Caco-2 (cell line): ENCODE data around the gene HIVEP3. TPM values are rescaled to one million over a fixed set of nuclear protein-coding genes. Genes with fewer than 3 reads are reported as not detected.

Experiments
- BruUV-seq: library from RNA; stranded (reverse); fragments of 400-500 nt; replicated peaks from 2 replicates; lab custom pipeline; 2021; lab: Mats Ljungman, UMichigan
- CTCF ChIA-PET: fragments of 300-600 bp; sonication (Branson Sonifier 250); formaldehyde crosslinking; loops from one replicate; lab custom pipeline; 2022; ENCODE audit warnings: antibody characterized with exemption; lab: Charles Lee
- POLR2A ChIA-PET: fragments of 300-600 bp; sonication (Branson Sonifier 250); formaldehyde crosslinking; loops from one replicate; lab custom pipeline; 2022; ENCODE audit warnings: antibody characterized with exemption; lab: Charles Lee
- DNase-seq, 2 experiments: peaks; one replicate each; pipeline versions ENCODE4 v3.0.0 to v3.0.0-alpha.2; 2020 to 2022
- H3K27me3 ChIP-seq: replicated peaks from 2 replicates; pipeline ENCODE4 v1.6.0; 2011; ENCODE audit warnings: low read length; ENCODE audit not compliant: control insufficient read depth, insufficient read depth
- H3K36me3 ChIP-seq: 2 replicates; pipeline ENCODE4 v1.5.1; 2011; ENCODE audit warnings: low read length; ENCODE audit not compliant: control insufficient read depth, insufficient read depth
- H3K4me1 ChIP-seq: fragments of 250-450 bp; sonication (Bioruptor Pico); 2 replicates; pipeline ENCODE4 v1.5.1; 2020; ENCODE audit warnings: mild to moderate bottlenecking
- H3K4me3 ChIP-seq: 2 replicates; pipeline ENCODE4 v1.5.1; 2011; ENCODE audit warnings: low read depth, mild to moderate bottlenecking, control low read depth, low read length
- H3K9me3 ChIP-seq: fragments of 250-450 bp; sonication (Bioruptor Pico); 2 replicates; pipeline ENCODE4 v1.5.1; 2020; ENCODE audit warnings: mild to moderate bottlenecking, moderate library complexity
- H3K27ac Mint-ChIP-seq: one replicate; pipeline ENCODE4 v1.8.0; 2022; ENCODE audit warnings: mixed read lengths; ENCODE audit not compliant: unreplicated experiment
- H3K27me3 Mint-ChIP-seq: one replicate; pipeline ENCODE4 v1.8.0; 2022; ENCODE audit warnings: mixed read lengths; ENCODE audit not compliant: insufficient read depth, unreplicated experiment
- H3K36me3 Mint-ChIP-seq: one replicate; pipeline ENCODE4 v1.8.0; 2022; ENCODE audit warnings: mild to moderate bottlenecking, mixed read lengths; ENCODE audit not compliant: insufficient read depth, unreplicated experiment
- H3K4me1 Mint-ChIP-seq: one replicate; pipeline ENCODE4 v1.8.0; 2022; ENCODE audit warnings: low read depth, mixed read lengths; ENCODE audit not compliant: unreplicated experiment
- H3K4me3 Mint-ChIP-seq: one replicate; pipeline ENCODE4 v1.8.0; 2022; ENCODE audit warnings: mild to moderate bottlenecking, moderate library complexity, mixed read lengths; ENCODE audit not compliant: unreplicated experiment
- H3K9me3 Mint-ChIP-seq: one replicate; pipeline ENCODE4 v1.8.0; 2022; ENCODE audit warnings: mixed read lengths; ENCODE audit not compliant: unreplicated experiment
- CTCF ChIP-seq, 2 experiments: fragments of 200-600 bp in 1 of 2; IDR thresholded peaks; 1 replicate in 1 of 2; 2 replicates in 1 of 2; pipeline versions ENCODE4 v1.5.1 to v1.8.0; 2011 to 2022; ENCODE audit warnings: antibody characterized with exemption in 1 of 2, control low read depth in 1 of 2, inconsistent platforms in 1 of 2, low read depth in 1 of 2, low read length in 1 of 2, mild to moderate bottlenecking in 1 of 2, moderate library complexity in 1 of 2; ENCODE audit not compliant: insufficient read depth in 1 of 2, severe bottlenecking in 1 of 2, unreplicated experiment in 1 of 2
- intact Hi-C: fragments of 100-400 bp; cut with micrococcal nuclease; formaldehyde crosslinking; loops from one replicate; pipeline ENCODE4 v1.10.0; 2022; ENCODE audit not compliant: unreplicated experiment
- total RNA-seq: library from RNA; stranded (reverse); gene quantifications from 2 replicates; pipeline ENCODE4 v1.2.3, GENCODE V29; 2022

Gene HIVEP3
- total RNA-seq, 1 experiment from 2014 or later = 0.25 TPM

GRCh38 chr1:41849211-41849759 is 69.4 kb downstream of the HIVEP3 start:
- Histone ChIP-seq H3K9me3 (no peaks in the 10 kb centered on the region), H3K4me1 (no peaks in the 10 kb centered on the region), H3K27me3 (no peaks in the 10 kb centered on the region), H3K36me3 (no peaks in the 10 kb centered on the region), H3K4me3 (no peak overlapping the region)
- H3K27ac Mint-ChIP-seq = no peak overlapping the region
- peaks cover 5% of the 10 kb centered on the region for H3K4me1 Mint-ChIP-seq
- CTCF ChIA-PET = no interaction called here
- no peaks in the 10 kb centered on the region for H3K9me3 Mint-ChIP-seq
- no peaks in the 10 kb centered on the region for H3K36me3 Mint-ChIP-seq
- BruUV-seq = no TSS peak
- no peak for DNase-seq
- H3K27me3 Mint-ChIP-seq = peaks cover 11% of the 10 kb centered on the region
- POLR2A ChIA-PET = no interaction called here
- no peak for TF ChIP-seq CTCF (IDR thresholded peaks at IDR 0.05; ENCODE audit: insufficient read depth in 1 of 2, low read depth in 1 of 2, low read length in 1 of 2, severe bottlenecking in 1 of 2, unreplicated experiment in 1 of 2)
- intact Hi-C loops = no loop called here
- H3K4me3 Mint-ChIP-seq = no peak overlapping the region

- Histone ChIP-seq H3K4me1 (no peaks in the 10 kb centered on the region), H3K9me3 (no peaks in the 10 kb centered on the region), H3K4me3 (no peak overlapping the region), H3K36me3 (no peaks in the 10 kb centered on the region), H3K27me3 (no peaks in the 10 kb centered on the region)
- H3K27me3 Mint-ChIP-seq = peaks cover 16% of the 10 kb centered on the region
- H3K4me3 Mint-ChIP-seq = no peak overlapping the region
- peaks cover 5% of the 10 kb centered on the region for H3K4me1 Mint-ChIP-seq
- CTCF ChIA-PET = no interaction called here
- TF ChIP-seq CTCF (IDR thresholded peaks at IDR 0.05; ENCODE audit: insufficient read depth in 1 of 2, low read depth in 1 of 2, low read length in 1 of 2, severe bottlenecking in 1 of 2, unreplicated experiment in 1 of 2) = no peak
- POLR2A ChIA-PET = no interaction called here
- no peak for DNase-seq
- no TSS peak for BruUV-seq
- H3K36me3 Mint-ChIP-seq = no peaks in the 10 kb centered on the region
- intact Hi-C loops = no loop called here
- H3K27ac Mint-ChIP-seq = no peak overlapping the region
- no peaks in the 10 kb centered on the region for H3K9me3 Mint-ChIP-seq
These were observed 70.3 kb downstream of the HIVEP3 start for GRCh38 chr1:41848216-41848952.

GRCh38 chr1:41847733-41848132 is 71.0 kb downstream of the HIVEP3 start:
- DNase-seq = no peak
- intact Hi-C loops = no loop called here
- BruUV-seq = no TSS peak
- H3K27me3 Mint-ChIP-seq = peaks cover 16% of the 10 kb centered on the region
- ChIA-PET CTCF (no interaction called here), POLR2A (no interaction called here)
- H3K36me3 Mint-ChIP-seq = no peaks in the 10 kb centered on the region
- TF ChIP-seq CTCF (IDR thresholded peaks at IDR 0.05; ENCODE audit: insufficient read depth in 1 of 2, low read depth in 1 of 2, low read length in 1 of 2, severe bottlenecking in 1 of 2, unreplicated experiment in 1 of 2) = no peak
- H3K27ac Mint-ChIP-seq = no peak overlapping the region
- H3K4me1 ChIP-seq = no peaks in the 10 kb centered on the region
- no peaks in the 10 kb centered on the region for H3K36me3 ChIP-seq
- H3K9me3 Mint-ChIP-seq = no peaks in the 10 kb centered on the region
- H3K9me3 ChIP-seq = no peaks in the 10 kb centered on the region
- H3K4me1 Mint-ChIP-seq = peaks cover 5% of the 10 kb centered on the region
- H3K27me3 ChIP-seq = no peaks in the 10 kb centered on the region
- H3K4me3 Mint-ChIP-seq = no peak overlapping the region
- no peak overlapping the region for H3K4me3 ChIP-seq
